Activated naive CD4-positive, alpha-beta T cell treated with Interleukin-2 at 50 U/mL for 16 hours (primary cell): ENCODE results near the gene ABCC8.
A peak's percentile ranks its signal among the peaks of the same experiment; 100 is the strongest.

ENCODE experiments used
- DNase-seq: peaks from one replicate; pipeline ENCODE4 v3.0.0-alpha.2; 2020

The ABCC8 gene

GRCh38 chr11:17504330-17505107 is 27.9 kb upstream of the ABCC8 start:
- peak; percentile 78 for DNase-seq

DNA sequence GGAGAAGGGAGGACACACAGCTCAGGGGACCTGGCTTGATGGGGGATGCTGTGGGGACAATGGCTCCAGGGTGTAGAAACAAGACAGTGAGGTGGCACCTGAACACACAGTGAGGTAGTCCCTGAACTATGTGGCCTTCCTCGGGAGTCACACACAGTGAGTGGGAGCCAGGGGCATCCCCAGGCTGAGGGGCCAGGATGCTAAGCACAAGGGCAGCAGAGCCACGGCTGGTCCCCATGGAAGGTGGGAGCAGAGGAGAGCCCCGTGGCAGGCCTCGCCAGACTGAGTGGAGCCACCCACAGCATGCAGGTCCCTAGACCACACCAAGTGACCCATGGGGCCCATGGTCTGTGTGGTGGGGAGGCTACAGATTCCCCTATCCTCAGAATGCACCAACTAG is 26.0 kb upstream of the ABCC8 start:
- no peak for DNase-seq

DNA sequence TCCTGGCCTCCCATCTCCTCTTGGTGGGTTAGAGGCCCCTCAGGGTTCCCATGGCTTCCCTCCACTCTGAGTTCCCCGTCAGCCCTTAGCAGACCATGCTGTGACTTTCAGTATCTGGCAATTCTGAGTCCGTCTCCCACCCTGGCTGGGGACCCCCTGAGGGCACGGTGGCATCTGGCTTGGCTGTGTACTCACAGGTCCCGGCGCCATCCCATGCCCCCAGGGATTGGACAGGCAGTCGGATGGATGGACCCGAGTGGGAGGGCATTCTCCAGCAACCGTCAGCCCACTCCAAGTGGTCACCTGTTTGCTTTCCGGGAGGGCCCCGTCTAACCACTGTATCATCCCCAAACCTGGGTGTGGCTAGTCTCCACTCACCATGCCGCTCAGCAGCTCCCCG is 24.0 kb upstream of the ABCC8 start:
- no peak for DNase-seq

GRCh38 chr11:17498475-17498874 is 21.8 kb upstream of the ABCC8 start:
- DNase-seq, result no peak

GRCh38 chr11:17498058-17498457 is 21.4 kb upstream of the ABCC8 start:
- DNase-seq, result no peak

GRCh38 chr11:17496406-17496805 is 19.8 kb upstream of the ABCC8 start:
- no peak for DNase-seq

DNA sequence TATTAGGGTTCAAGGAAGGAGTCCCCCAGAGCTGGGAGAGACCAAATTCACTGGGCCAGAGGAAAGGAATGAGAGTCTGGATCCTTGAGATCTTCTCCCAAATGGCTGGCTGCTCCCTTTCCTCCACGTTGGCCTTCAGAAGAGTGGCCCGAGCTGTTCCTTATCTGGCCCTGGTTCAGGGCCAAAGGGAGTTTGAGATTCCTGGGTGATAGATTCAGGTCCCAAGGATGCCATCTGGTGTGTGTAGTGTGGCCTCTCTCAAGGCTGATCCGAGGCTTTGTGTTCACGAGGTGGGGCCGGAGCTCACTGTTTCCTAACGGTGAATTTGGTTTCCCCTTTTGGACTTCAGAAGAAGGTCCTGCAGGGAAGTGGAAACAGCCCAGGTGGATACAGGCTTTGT is 17.4 kb upstream of the ABCC8 start:
- DNase-seq, result no peak

DNA sequence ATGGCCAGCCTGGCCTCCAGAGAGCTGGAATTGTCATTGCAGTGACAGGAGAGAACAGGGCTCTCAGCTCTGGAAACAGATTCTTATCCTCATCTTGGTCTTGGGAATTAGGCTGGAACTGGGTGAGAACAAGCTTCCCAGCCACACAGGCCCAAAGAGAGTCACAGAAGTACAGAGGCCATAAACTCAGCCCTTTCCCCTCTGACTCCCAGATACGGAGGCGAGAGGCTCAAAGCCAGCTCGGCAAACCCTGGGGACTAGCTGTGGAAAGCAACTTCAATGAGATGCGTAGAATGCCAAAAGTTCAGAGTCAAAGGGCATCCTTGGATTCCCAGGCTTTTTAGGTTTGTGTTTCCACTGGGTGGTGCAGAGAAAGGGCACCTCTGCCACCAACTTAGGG is 14.3 kb upstream of the ABCC8 start:
- DNase-seq, result no peak

DNA sequence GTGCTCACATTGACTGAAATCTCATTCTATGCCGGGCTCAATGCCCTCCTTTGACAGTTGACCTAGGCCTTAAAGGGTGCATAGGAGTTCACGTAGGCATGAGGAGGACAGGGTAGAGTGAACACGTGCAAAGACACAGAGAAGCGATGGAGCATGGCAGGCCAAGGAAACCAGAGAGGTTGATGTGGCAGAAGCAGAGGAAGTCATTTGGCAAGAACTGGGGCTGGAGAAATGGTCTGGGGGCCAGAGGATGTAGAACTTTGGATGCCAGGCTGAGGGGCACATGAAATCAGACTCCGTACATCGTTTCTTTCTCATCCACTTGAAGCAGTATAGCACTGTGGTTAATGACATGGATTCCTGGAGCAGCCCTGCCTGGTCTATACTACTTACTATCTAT is 13.6 kb upstream of the ABCC8 start:
- DNase-seq, result no peak

DNA sequence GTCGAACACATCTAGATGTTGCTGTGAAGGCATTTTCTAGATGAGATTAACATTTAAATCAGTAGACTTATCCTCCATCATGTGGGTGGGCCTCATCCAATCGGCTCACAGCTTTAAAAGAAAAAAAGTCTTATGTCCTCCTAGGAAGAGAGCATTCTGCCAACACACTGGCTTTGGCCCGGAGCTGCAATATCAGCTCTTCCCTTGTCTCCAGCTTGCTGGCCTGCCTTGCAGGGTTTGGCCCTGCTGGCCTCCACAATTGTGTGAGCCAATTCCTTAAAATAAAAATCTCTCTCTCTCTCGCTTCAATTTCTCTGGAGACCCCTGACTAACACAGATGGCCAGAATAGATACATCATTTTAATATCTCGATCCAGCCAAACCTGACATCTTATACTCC is 13.1 kb upstream of the ABCC8 start:
- DNase-seq, result no peak

DNA sequence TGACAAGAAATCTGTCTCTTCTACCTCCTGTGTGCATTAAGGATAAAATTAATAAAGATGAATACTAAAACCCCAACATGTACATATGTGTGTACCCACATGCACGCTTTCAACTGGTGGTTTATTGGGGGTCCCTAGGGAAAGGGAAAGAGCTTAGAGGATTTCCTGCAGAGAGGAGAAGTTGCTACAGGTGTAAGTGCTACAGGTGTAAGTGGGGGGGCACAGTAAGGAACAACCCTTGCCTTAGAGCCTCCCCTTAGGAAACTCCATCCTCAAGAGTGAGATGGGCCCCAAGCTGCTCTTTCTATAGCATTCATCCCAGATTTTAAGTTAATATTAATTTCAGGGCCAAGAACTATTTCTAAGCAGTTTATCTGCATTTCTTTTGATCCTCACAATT is 11.9 kb upstream of the ABCC8 start:
- DNase-seq, result no peak

- DNase-seq, result no peak
Measured at GRCh38 chr11:17486646-17487045, 10.0 kb upstream of the ABCC8 start.

GRCh38 chr11:17483505-17483904 is 6.9 kb upstream of the ABCC8 start:
- DNase-seq, result no peak

DNA sequence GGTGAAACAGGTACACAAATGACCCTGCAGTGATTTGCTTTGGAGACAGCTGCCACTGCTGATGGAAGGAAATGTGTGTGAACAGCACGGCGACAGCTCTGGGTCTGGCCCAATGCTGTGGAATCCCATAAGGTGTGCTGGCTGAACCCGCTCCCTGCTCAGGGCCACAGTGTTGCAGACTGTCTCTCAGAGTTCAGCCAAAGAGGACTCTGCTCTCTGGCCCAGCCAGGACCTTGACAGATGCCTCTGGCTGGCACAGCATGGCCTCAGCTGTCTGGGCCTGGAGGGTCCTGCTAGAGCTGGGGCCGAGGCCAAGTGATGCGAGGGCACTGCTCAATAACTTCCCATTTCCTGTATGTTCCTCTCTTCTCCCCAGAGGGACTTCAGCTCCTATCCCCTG is 5.3 kb upstream of the ABCC8 start:
- DNase-seq, result no peak

- no peak for DNase-seq
Measured at GRCh38 chr11:17479284-17480214, 2.9 kb upstream of the ABCC8 start.

DNA sequence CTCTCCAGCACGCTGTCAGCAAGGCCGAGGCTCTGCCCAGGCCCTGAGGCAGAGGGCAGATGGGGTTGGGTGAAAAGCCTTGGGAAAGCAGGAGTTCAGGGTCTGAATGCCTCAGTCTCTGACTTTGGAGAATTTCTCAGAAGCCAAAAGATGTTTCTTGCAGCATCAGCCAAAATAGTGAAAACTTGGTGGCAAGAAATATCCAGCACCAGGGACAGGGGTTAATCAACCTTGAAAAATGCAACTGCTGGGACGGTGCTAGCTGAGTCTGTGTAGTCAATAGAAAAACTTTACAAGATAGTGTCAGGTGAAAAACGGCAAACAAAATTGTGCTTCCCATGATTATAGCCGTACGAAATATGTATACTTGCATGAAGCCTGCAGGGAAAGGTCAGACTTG is 1.4 kb upstream of the ABCC8 start:
- DNase-seq, result no peak

DNA sequence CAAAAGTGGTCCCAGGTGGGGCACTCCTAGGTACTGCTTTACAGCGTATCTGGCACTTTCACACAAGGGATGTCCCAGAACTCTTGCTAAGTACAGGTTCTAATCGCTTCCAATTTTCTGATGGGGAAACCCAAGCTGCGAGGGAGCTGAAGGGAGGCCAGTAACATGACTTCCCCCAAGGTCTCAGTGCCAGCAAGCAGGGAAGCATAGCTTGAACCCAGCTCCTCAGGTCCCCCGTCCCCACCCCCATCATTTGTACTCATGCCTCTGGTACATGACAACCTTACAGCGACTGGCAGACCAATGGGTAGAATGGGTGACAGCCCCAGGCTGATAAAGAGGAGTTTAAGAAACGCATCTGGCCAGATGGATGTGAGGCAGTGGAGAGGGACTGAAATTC is 716 bp upstream of the ABCC8 start:
- no peak for DNase-seq

DNA sequence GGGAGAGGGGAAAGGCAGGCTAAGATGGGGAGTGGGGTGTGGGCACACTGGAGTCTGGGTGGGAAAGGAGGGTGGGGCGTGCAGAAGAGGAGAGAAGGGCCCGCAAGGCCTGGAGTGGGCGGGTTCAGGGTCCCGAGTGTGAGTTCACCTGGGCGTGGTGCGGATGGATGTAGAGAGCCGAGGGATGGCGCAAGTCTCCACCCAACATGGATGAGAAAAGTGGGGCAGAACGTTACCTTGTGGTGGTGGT is 364 bp upstream of the ABCC8 start:
- no peak for DNase-seq

GRCh38 chr11:17475666-17476316 is 854 bp downstream of the ABCC8 start:
- DNase-seq, result no peak

- no peak for DNase-seq
Measured at GRCh38 chr11:17473071-17473744, 3.4 kb downstream of the ABCC8 start.

- DNase-seq, result no peak
Measured at GRCh38 chr11:17472467-17472866, 4.2 kb downstream of the ABCC8 start.

- no peak for DNase-seq
Measured at GRCh38 chr11:17471501-17471900, 5.1 kb downstream of the ABCC8 start.

GRCh38 chr11:17469998-17470397 is 6.6 kb downstream of the ABCC8 start:
- no peak for DNase-seq

DNA sequence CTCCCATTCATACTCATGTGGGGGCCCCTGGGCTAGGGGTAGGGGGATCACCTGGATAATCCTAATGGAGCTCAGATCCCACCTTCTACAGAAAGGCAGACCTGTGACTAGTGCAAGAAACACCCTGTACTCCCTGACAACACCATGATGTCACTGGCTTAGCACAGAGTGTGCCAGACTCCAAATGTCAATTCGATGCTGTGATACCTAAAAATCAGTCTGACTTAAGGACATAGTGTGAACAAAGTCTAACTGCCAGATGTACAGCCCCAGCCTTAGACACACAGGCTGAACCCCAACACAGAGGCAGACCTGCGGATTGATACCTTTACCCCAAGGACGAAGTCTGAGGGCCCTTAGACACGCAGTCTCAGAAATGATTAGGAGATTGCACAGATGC is 8.5 kb downstream of the ABCC8 start:
- DNase-seq, result no peak
